SKM-1 (cell line): ENCODE results near the gene FAM180A.
A peak's percentile ranks its signal among the peaks of the same experiment; 100 is the strongest.
"Not testable (repeated sequence)": the region's sequence is repeated elsewhere in the genome, so short reads cannot be mapped to it uniquely, and the experiment has no call there.

ENCODE experiments used
- DNase-seq: peaks from one replicate; lab custom pipeline; 2025; ENCODE audit not compliant: unreplicated experiment; lab: John Stamatoyannopoulos, UW

The FAM180A gene

DNA sequence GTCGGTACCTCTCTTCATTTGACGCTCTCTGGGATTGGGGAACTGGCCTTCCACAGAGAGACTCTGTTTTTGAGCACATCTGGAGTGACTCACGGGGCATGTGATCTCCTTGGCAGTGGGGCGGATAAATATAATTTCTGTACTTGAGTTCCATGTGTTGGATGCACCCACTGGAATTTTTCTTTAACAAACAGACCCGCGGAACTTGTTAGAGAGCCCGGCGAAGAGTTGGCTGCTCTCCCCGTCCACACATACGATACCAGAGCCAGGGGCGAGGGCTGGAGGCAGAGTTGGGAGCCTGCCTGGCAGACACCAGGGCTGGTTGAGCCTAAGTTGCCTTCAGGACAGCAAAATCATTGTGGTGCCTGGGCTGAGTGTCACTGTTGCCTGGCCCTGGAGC is at the start of gene FAM180A:
Gene FAM180A (minus strand): TSS at position 44 of the 400 bp plus-strand sequence. CDS start 233 bp downstream, outside the sequence.
- DNase-seq = no peak

DNA sequence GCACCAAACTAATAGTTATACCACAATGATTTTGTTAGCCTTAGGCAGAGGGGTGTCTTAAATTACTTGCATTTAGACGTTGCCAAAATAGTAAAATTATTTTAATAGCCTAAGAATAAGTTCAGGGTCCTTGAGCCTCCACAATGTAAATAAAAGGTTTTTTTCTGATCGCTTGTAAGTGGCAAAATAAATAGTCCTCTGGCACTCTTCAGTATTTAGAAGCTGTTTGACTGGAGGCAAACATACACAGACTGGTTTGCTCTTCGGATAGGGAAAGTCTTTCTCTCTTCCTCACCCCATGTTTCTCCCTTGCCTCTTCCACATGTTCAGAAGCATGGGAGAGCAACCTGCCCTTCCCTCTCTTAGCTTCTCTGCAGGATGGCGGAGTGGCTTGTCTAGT is 49.5 kb upstream of the FAM180A start:
- no peak for DNase-seq

GRCh38 chr7:135795846-135796570 is 47.4 kb upstream of the FAM180A start:
- DNase-seq = no peak

- DNase-seq = no peak
These were observed 45.2 kb upstream of the FAM180A start for GRCh38 chr7:135793841-135794240.

- no peak for DNase-seq
These were observed 44.3 kb upstream of the FAM180A start for GRCh38 chr7:135792866-135793265.

GRCh38 chr7:135792363-135792668 is 43.7 kb upstream of the FAM180A start:
- peak; percentile 72 for DNase-seq

DNA sequence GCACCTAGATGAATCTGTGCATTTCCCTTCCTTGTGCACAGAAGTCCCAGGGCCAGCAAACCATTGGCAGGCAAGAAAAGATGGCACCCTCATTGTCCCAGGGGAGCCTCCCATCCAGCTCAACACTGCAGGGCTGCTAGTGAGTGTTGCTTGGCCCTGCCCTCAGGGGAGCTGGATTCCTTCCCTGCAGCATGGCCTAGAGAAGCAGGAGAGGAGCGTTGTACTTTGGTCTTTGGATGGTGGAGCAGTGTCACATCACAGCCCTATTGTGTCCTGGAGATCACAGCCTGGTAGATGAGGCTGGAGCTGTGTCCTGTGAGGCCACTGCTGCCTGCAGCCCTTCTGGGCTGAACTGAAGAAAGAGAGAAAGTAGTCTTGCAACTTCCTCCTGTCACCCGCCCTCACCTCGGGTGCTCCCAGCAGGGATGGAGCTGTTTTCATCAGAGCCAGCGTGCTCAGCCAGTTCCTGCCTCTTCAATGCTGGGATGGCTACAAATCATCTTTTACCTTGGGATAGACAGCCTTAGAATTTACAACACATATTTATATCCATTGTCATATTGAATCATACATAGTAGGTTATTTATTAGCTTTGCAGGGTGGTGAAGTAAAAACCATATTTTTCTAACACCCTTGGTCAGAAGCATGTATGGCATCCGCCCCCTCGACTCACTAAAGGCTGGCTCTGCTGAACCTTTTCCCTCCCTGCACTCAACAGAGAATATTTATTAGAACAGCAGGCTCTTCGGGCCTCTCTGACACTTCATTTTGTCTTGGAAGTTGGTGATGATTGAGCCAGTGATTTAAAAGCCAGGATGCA is 43.1 kb upstream of the FAM180A start:
- DNase-seq = peak; percentile 41

DNA sequence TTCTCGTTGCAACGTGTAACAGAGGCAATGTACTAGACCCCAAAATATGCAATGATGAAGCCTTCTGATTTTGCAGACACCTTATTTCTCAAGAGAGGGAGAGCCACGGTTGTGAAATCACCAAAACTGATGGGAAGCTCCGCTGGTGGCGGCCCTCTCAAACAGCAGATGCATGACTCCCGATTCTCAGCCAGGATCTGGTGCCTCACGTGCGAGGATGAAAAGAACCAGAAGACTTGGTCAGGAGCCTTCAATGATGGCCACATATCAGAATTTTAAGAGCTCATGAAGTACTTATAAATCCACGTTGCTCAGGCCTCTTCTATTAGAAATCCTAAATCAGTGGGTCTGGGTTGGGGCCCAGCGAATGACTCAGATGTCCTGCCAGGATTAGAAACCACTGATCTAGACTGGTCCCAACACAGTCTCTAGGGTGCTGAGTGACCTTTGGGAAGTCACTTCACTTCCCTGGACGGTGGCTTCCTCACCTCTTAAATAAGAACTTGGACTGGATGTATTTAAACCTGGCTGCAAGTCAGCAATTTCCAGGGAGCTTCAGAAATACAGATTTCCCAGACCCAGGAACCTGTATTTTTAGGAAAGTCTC is 41.9 kb upstream of the FAM180A start:
- DNase-seq = no peak

GRCh38 chr7:135789956-135790355 is 41.3 kb upstream of the FAM180A start:
- DNase-seq = no peak

DNA sequence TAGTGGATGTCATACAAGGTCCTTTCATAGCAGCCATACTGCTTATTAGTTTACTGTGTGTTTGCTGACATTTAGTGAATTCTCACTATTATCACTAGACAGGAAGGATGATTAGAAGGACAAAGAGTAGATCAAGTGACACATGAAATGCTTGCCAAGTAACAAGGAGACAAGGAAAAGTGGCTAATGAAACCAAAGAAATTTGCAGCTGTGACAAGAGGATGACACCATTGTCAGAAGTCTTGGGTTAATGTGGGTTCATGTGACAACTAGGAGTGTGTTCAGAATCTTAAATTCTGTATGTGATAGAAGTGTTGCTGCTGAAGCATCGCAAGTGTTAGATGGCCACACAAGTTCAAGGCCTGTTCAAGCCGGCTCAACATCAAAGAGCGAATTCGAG is 40.8 kb upstream of the FAM180A start:
- no peak for DNase-seq

GRCh38 chr7:135786911-135787310 is 38.3 kb upstream of the FAM180A start:
- no peak for DNase-seq

DNA sequence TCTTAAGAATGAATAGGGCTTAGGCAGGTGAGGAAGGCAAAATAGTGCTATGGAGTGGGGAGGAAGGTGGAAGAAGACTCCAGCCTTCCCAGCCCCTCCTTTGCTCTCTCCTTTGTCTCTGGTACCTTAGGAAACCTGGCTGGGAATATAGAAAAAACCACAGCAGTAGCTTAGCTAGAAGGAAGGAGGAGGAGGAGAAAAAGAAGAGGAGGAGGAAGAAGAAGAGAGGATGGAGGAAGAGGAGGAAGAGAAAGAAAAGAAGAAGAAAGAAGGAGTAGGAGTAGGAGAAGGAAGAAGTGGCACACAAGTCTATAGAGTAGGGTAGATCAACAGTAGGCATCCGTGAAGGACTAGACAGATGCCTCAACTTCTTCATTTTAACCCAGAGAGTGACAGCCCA is 36.5 kb upstream of the FAM180A start:
- DNase-seq = no peak

GRCh38 chr7:135784013-135784412 is 35.4 kb upstream of the FAM180A start:
- DNase-seq = no peak

- DNase-seq = no peak
These were observed 34.2 kb upstream of the FAM180A start for GRCh38 chr7:135782801-135783200.

DNA sequence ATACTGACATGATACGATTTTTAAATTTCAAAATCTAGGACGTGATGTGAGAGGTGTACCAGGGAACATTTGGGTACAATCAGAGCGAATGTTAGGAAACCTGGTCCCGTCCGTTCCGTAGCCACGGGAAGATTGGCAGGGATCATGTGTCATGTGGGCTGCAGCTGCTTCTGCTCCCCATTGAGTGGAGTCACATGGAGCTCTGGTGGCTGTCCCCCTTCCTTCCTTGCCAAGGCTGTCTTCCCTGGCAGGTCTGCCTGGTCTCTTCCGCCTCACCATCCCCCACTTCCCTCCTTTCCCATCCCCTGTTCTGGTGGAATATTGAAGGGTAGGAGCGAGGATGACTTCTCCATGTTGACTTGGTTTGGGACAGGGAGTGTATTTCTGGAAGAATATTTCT is 33.8 kb upstream of the FAM180A start:
- DNase-seq = no peak

- no peak for DNase-seq
These were observed 29.2 kb upstream of the FAM180A start for GRCh38 chr7:135777626-135778398.

DNA sequence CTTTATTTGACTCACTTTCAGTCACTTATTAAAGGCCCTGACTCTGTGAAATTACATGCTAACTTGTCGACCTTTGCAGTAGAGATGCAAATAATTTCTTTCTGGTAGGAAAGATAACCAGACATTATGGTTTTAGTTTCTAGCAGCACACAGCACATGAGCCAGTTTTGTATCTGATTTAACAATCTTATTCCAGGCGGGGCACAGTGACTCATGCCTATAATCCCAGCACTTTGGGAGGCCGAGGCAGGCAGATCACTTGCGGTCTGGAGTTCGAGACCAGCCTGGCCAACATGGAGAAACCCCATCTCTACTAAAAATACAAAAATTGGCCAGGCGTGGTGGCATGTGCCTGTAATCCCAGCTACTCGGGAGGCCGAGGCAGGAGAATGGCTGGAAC is 27.3 kb upstream of the FAM180A start:
- not testable (repeated sequence) for DNase-seq

DNA sequence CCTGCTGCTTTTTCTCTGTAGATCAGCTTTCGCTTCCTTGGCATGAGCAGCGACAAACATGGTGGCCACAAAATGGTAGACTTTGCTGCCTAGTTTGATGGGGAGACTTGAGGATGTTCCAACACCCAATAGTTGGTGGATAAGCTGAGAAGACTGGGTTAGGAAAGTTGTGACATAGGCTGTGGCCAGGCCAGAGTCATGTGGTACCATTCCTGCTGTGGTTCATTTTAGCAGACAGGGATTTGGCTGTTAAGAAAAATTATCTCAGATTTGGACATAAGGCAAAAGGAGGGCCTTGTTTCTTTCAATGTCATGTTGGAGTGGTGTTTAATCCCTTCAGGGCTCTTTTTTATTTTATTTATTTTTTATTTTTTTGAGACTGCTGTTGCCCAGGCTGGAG is 26.6 kb upstream of the FAM180A start:
- no peak for DNase-seq

DNA sequence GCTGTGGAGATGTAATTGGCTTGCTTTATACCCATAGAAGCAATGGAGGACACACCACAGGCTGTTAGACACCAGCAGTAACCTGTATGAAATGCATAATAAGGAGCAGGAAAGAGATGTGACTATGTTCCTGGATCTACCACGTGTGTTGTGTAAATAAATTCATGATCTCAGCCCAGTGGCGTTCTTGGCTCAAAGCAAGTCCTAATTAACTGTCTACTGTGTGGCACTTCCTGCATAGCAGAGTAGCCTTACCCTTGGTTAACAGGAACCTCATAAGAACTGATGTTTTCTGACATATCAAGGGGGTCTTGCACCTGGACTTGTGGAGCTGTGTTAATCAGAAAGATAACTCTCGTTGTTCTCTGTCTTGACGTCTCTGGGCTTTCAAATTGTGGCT is 25.7 kb upstream of the FAM180A start:
- DNase-seq = no peak

DNA sequence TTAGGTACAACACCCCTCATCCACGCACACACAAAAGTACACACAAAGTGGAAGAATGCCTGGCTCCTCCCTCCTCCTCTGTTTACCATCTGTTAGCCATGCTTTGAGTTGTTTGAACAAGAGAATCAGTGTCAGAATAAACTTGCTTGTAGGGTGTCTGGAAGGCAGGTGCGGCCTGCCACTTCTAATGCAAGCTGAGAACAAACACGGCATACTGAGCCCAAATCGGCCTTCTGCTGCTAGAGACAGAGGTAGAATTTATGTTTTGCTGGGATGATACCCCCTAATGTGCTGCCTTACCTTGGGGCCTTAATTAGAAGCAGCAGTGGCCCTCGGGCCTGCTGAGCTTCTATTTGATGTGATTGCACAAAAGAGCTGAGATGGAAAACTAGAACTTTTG is 24.9 kb upstream of the FAM180A start:
- DNase-seq = no peak

GRCh38 chr7:135772639-135773222 is 24.1 kb upstream of the FAM180A start:
- no peak for DNase-seq
